Panc1 (cell line): ENCODE results near the gene ARHGAP18.

Source experiments
- POLR2AphosphoS5 ChIP-seq: IDR thresholded peaks from 2 replicates; pipeline ENCODE4 v1.6.1; 2012; ENCODE audit warnings: mild to moderate bottlenecking, low read depth, low read length, moderate library complexity
- TF ChIP-seq, protein P1 (sequence below): fragments of 450-650 bp; IDR thresholded peaks from 2 replicates; pipeline ENCODE4 v1.5.1; 2017; ENCODE audit warnings: mild to moderate bottlenecking
- TF ChIP-seq, protein P2 (sequence below), 2 experiments: IDR thresholded peaks; 2 replicates each; pipeline ENCODE4 v1.6.1; 2011 to 2012; ENCODE audit warnings: low read depth in 2 of 2, control low read depth in 1 of 2, low read length in 1 of 2, mild to moderate bottlenecking in 1 of 2, moderate library complexity in 1 of 2; ENCODE audit not compliant: insufficient read depth in 1 of 2

DNA sequence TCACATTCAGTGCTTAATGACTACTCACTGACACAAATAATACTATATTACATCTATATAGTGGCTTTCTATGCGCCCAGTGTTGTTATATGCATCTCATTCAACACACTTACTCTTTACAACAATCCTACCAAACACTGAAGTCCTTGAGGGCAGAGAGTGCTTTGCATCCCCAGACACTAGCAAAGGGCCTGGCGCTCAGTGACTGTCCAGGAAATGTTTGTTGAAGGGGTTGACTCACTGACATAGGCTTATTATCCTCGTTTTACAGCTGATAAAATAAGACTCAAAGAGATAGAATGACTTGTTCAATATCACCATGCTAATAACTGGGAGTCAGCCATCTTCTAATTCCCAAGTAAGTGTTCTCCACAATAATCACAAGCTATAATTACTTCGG lies 163.3 kb downstream of the ARHGAP18 start:
- TF ChIP-seq, protein P1, sequence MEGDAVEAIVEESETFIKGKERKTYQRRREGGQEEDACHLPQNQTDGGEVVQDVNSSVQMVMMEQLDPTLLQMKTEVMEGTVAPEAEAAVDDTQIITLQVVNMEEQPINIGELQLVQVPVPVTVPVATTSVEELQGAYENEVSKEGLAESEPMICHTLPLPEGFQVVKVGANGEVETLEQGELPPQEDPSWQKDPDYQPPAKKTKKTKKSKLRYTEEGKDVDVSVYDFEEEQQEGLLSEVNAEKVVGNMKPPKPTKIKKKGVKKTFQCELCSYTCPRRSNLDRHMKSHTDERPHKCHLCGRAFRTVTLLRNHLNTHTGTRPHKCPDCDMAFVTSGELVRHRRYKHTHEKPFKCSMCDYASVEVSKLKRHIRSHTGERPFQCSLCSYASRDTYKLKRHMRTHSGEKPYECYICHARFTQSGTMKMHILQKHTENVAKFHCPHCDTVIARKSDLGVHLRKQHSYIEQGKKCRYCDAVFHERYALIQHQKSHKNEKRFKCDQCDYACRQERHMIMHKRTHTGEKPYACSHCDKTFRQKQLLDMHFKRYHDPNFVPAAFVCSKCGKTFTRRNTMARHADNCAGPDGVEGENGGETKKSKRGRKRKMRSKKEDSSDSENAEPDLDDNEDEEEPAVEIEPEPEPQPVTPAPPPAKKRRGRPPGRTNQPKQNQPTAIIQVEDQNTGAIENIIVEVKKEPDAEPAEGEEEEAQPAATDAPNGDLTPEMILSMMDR: no peak
- TF ChIP-seq, protein P2, sequence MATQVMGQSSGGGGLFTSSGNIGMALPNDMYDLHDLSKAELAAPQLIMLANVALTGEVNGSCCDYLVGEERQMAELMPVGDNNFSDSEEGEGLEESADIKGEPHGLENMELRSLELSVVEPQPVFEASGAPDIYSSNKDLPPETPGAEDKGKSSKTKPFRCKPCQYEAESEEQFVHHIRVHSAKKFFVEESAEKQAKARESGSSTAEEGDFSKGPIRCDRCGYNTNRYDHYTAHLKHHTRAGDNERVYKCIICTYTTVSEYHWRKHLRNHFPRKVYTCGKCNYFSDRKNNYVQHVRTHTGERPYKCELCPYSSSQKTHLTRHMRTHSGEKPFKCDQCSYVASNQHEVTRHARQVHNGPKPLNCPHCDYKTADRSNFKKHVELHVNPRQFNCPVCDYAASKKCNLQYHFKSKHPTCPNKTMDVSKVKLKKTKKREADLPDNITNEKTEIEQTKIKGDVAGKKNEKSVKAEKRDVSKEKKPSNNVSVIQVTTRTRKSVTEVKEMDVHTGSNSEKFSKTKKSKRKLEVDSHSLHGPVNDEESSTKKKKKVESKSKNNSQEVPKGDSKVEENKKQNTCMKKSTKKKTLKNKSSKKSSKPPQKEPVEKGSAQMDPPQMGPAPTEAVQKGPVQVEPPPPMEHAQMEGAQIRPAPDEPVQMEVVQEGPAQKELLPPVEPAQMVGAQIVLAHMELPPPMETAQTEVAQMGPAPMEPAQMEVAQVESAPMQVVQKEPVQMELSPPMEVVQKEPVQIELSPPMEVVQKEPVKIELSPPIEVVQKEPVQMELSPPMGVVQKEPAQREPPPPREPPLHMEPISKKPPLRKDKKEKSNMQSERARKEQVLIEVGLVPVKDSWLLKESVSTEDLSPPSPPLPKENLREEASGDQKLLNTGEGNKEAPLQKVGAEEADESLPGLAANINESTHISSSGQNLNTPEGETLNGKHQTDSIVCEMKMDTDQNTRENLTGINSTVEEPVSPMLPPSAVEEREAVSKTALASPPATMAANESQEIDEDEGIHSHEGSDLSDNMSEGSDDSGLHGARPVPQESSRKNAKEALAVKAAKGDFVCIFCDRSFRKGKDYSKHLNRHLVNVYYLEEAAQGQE (IDR thresholded peaks at IDR 0.05; ENCODE audit: insufficient read depth in 1 of 2, low read depth in 2 of 2, low read length in 1 of 2): no peak
- TF ChIP-seq POLR2AphosphoS5: no peak
